Skeletal muscle tissue (tissue), 4 donors: Measurements from ENCODE around the gene RNF135. TPM values are rescaled to one million over a fixed set of nuclear protein-coding genes. Genes with fewer than 3 reads are reported as not detected.
A peak's percentile ranks its signal among the peaks of the same experiment; 100 is the strongest.
"Not testable (repeated sequence)": the region's sequence is repeated elsewhere in the genome, so short reads cannot be mapped to it uniquely, and the experiment has no call there.

Experiments used
- H3K27ac ChIP-seq: one replicate; pipeline ENCODE4 v1.7.0; 2013; ENCODE audit warnings: mild to moderate bottlenecking, low read depth, low read length, inconsistent platforms
- H3K27me3 ChIP-seq, 3 donors: one replicate each; pipeline ENCODE4 v1.7.0; 2013; ENCODE audit warnings: low read length in 3 of 3; ENCODE audit not compliant: control insufficient read depth in 3 of 3, insufficient read depth in 3 of 3
- H3K36me3 ChIP-seq, 3 donors: one replicate each; pipeline ENCODE4 v1.7.0; 2013; ENCODE audit warnings: low read length in 3 of 3; ENCODE audit not compliant: control insufficient read depth in 3 of 3, insufficient read depth in 3 of 3
- H3K4me1 ChIP-seq, 3 donors: one replicate each; pipeline ENCODE4 v1.7.0; 2013; ENCODE audit warnings: low read length in 3 of 3, mild to moderate bottlenecking in 3 of 3; ENCODE audit not compliant: control insufficient read depth in 3 of 3, insufficient read depth in 3 of 3
- H3K4me3 ChIP-seq, 3 donors: one replicate each; pipeline ENCODE4 v1.7.0; 2013; ENCODE audit warnings: low read length in 3 of 3
- H3K9ac ChIP-seq, 3 donors: one replicate each; pipeline ENCODE4 v1.7.0; 2013; ENCODE audit warnings: low read length in 3 of 3, mild to moderate bottlenecking in 3 of 3, moderate library complexity in 2 of 3, low read depth in 1 of 3
- H3K9me3 ChIP-seq, 3 donors: one replicate each; pipeline ENCODE4 v1.7.0; 2013; ENCODE audit warnings: low read length in 3 of 3; ENCODE audit not compliant: control insufficient read depth in 3 of 3
- total RNA-seq: library from RNA; depleted of rRNA; stranded (reverse); fragments of >200 nt; gene quantifications from one replicate; pipeline ENCODE4 v1.2.3, GENCODE V29; 2014
- donor health status: Osteomylitis.

RNF135 gene
- total RNA-seq, 1 donor from 2014 or later, result 5.2 TPM

GRCh38 chr17:30997270-30997669 is 26.4 kb downstream of the RNF135 start:
- Histone ChIP-seq H3K4me3 (no peak overlapping the region), H3K36me3 (peaks cover 13 to 38% (median 28%) of the 10 kb centered on the region in 3 donors), H3K4me1 (no peaks in the 10 kb centered on the region), H3K27me3 (no peaks in the 10 kb centered on the region), H3K9ac (no peak overlapping the region), H3K9me3 (no peaks in the 10 kb centered on the region), H3K27ac (no peak overlapping the region)

- Histone ChIP-seq H3K27me3 (no peaks in the 10 kb centered on the region), H3K9me3 (no peaks in the 10 kb centered on the region), H3K36me3 (peaks cover 13 to 38% (median 28%) of the 10 kb centered on the region in 3 donors), H3K27ac (no peak overlapping the region), H3K9ac (no peak overlapping the region), H3K4me3 (no peak overlapping the region), H3K4me1 (no peaks in the 10 kb centered on the region)
Measured at GRCh38 chr17:30997842-30998241, 27.0 kb downstream of the RNF135 start.

- H3K36me3 ChIP-seq, result peaks cover 13 to 28% (median 19%) of the 10 kb centered on the region in 3 donors
Measured at GRCh38 chr17:31002047-31002446, 31.2 kb downstream of the RNF135 start.

GRCh38 chr17:31003225-31003866 is 32.5 kb downstream of the RNF135 start:
- no peaks in the 10 kb centered on the region for H3K4me1 ChIP-seq
- peaks cover 4 to 18% (median 8%) of the 10 kb centered on the region in 3 donors for H3K36me3 ChIP-seq
- no peak overlapping the region for H3K27ac ChIP-seq
- no peaks in the 10 kb centered on the region for H3K9me3 ChIP-seq
- no peak overlapping the region for H3K9ac ChIP-seq
- peaks cover 0 to 6% (median 3%) of the 10 kb centered on the region in 3 donors for H3K27me3 ChIP-seq
- no peak overlapping the region for H3K4me3 ChIP-seq

More at GRCh38 chr17:31002047-31002446, 31.2 kb downstream of the RNF135 start:
- Histone ChIP-seq H3K9me3 (no peaks in the 10 kb centered on the region), H3K27ac (no peak overlapping the region), H3K9ac (no peak overlapping the region), H3K27me3 (no peaks in the 10 kb centered on the region), H3K4me3 (no peak overlapping the region), H3K4me1 (no peaks in the 10 kb centered on the region)

- Histone ChIP-seq H3K9ac (no peak overlapping the region), H3K4me1 (no peaks in the 10 kb centered on the region), H3K9me3 (no peaks in the 10 kb centered on the region), H3K4me3 (no peak overlapping the region), H3K27me3 (peaks cover 0 to 8% (median 4%) of the 10 kb centered on the region in 3 donors), H3K27ac (no peak overlapping the region), H3K36me3 (peaks cover under 1 to 10% (median 2%) of the 10 kb centered on the region in 3 donors)
Measured at GRCh38 chr17:31004160-31004559, 33.3 kb downstream of the RNF135 start.

- H3K27ac ChIP-seq, result peak overlapping the region; percentile 44
Measured at GRCh38 chr17:31007695-31008373, 37.0 kb downstream of the RNF135 start.

GRCh38 chr17:31008374-31009041 is 37.7 kb downstream of the RNF135 start:
- Histone ChIP-seq H3K4me1 (no peaks in the 10 kb centered on the region), H3K9me3 (no peaks in the 10 kb centered on the region), H3K27me3 (peaks cover 0 to 8% (median 4%) of the 10 kb centered on the region in 3 donors), H3K9ac (peak overlapping the region; percentile 22 to 74 (median 59)), H3K4me3 (peak overlapping the region; percentile 63 to 67 (median 64)), H3K27ac (peak overlapping the region; percentile 44), H3K36me3 (no peaks in the 10 kb centered on the region)

More at GRCh38 chr17:31007695-31008373, 37.0 kb downstream of the RNF135 start:
- Histone ChIP-seq H3K4me3 (peak overlapping the region; percentile 63 to 67 (median 64)), H3K27me3 (peaks cover 0 to 8% (median 4%) of the 10 kb centered on the region in 3 donors), H3K36me3 (no peaks in the 10 kb centered on the region), H3K4me1 (no peaks in the 10 kb centered on the region), H3K9ac (peak overlapping the region; percentile 22 to 74 (median 59)), H3K9me3 (no peaks in the 10 kb centered on the region)

- H3K9me3 ChIP-seq, H3K4me1 ChIP-seq, H3K27me3 ChIP-seq, H3K36me3 ChIP-seq: not testable (repeated sequence)
- Histone ChIP-seq H3K9ac (peak overlapping the region; percentile 22 to 74 (median 59)), H3K27ac (peak overlapping the region; percentile 44), H3K4me3 (peak overlapping the region; percentile 63 to 67 (median 64))
Measured at GRCh38 chr17:31009042-31009702, 38.3 kb downstream of the RNF135 start.

GRCh38 chr17:31010014-31010413 is 39.2 kb downstream of the RNF135 start:
- H3K9me3 ChIP-seq, H3K9ac ChIP-seq, H3K27ac ChIP-seq, H3K4me3 ChIP-seq, H3K4me1 ChIP-seq, H3K36me3 ChIP-seq, H3K27me3 ChIP-seq: not testable (repeated sequence)
